ENCODE results near the gene JMJD8. TPM values are rescaled to one million over a fixed set of nuclear protein-coding genes. Genes with fewer than 3 reads are reported as not detected.
A peak's percentile ranks its signal among the peaks of the same experiment; 100 is the strongest.

The JMJD8 gene
- total and polyA plus RNA-seq, 2 donors from 2014 or later, result 75.0 to 80.4 TPM

DNA sequence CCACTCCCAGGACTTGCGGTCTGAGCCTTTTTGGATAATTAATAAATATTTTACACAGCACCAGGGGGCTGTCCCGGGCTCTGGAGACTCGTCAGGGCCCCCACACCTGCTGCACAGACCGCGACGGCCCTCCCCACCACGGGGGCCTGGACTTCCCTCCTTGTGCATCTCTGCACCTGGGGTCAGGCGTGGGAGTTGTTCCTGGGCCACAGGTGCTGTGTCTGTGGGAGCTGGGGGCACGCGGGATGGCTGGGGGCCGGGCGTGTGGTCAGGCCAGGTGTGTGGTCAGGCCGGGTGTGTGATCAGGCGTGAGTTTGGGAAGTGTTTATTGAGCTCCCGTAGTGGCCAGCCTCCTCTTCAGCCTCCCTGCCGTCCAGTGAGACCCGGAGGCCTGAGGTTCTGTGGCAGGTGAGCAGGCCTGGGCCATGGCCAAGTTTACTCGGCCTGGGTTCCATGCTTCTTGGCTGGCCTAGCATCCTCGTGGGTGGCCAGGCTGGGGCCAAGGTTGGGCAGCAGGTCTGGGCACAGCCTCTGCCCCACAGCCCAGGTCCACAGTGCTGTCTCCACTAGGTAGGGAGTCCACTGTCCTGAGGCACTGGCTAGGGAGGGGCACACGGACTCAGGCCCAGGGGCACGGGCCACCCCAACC lies 5.8 kb downstream of the JMJD8 start:
- H3K4me3 ChIP-seq (ENCODE audit: low read length in 3 of 3), result no peak overlapping the region
- TF ChIP-seq, protein P1, sequence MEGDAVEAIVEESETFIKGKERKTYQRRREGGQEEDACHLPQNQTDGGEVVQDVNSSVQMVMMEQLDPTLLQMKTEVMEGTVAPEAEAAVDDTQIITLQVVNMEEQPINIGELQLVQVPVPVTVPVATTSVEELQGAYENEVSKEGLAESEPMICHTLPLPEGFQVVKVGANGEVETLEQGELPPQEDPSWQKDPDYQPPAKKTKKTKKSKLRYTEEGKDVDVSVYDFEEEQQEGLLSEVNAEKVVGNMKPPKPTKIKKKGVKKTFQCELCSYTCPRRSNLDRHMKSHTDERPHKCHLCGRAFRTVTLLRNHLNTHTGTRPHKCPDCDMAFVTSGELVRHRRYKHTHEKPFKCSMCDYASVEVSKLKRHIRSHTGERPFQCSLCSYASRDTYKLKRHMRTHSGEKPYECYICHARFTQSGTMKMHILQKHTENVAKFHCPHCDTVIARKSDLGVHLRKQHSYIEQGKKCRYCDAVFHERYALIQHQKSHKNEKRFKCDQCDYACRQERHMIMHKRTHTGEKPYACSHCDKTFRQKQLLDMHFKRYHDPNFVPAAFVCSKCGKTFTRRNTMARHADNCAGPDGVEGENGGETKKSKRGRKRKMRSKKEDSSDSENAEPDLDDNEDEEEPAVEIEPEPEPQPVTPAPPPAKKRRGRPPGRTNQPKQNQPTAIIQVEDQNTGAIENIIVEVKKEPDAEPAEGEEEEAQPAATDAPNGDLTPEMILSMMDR (IDR thresholded peaks at IDR 0.05; ENCODE audit: borderline replicate concordance, extremely low read depth, insufficient read depth), result no peak
- no peak overlapping the region for H3K9ac ChIP-seq (ENCODE audit: low read length in 3 of 3)
- no peaks in the 10 kb centered on the region for H3K27me3 ChIP-seq (ENCODE audit: control insufficient read depth, insufficient read depth, low read length)
- intact Hi-C loops (cut with DNase I), result no loop called here
- no peak overlapping the region for H3K27ac ChIP-seq (ENCODE audit: low read depth in 2 of 2, low read length in 2 of 2)
- DNase-seq (peak in 1 of 5 donors; percentile 79), FAIRE-seq (no peak)
- peaks cover 0 to 35% (median 11%) of the 10 kb centered on the region in 3 donors for H3K4me1 ChIP-seq (ENCODE audit: control insufficient read depth in 2 of 3, insufficient read depth in 2 of 3, low read depth in 1 of 3, low read length in 3 of 3)
- no peaks in the 10 kb centered on the region for H3K9me3 ChIP-seq (ENCODE audit: control insufficient read depth in 2 of 3, insufficient read depth in 1 of 3, low read length in 3 of 3)
- H3K36me3 ChIP-seq (ENCODE audit: control insufficient read depth in 2 of 3, insufficient read depth in 3 of 3, low read length in 3 of 3), result peaks cover 5 to 19% (median 8%) of the 10 kb centered on the region in 3 donors

- intact Hi-C loops (cut with DNase I), result no loop called here
- H3K4me3 ChIP-seq (ENCODE audit: low read length in 3 of 3), result no peak overlapping the region
These were observed 6.6 kb downstream of the JMJD8 start for GRCh38 chr16:677316-678190.

DNA sequence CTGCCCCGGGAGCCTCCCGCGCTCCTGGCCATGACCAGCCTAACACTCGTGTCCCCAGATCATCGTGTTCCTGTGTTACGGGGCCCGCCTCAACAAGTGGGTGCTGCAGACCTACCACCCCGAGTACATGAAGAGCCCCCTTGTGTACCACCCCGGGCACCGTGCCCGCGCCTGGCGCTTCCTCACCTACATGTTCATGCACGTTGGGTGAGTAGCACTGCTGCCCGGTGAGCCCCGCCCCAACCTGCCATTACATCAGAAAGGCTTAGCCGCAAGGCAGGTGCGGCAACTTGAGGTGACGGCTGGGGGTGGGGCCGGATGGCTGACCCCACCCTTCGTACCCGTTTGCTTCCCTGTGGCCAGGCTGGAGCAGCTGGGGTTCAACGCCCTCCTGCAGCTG lies 7.2 kb downstream of the JMJD8 start:
- intact Hi-C loops (cut with DNase I), result no loop called here
- peak in 1 of 5 donors; percentile 81 for DNase-seq
- Histone ChIP-seq H3K9ac (ENCODE audit: low read length in 3 of 3) (no peak overlapping the region), H3K27me3 (ENCODE audit: control insufficient read depth, insufficient read depth, low read length) (no peaks in the 10 kb centered on the region), H3K4me3 (ENCODE audit: low read length in 3 of 3) (no peak overlapping the region), H3K4me1 (ENCODE audit: control insufficient read depth in 2 of 3, insufficient read depth in 2 of 3, low read depth in 1 of 3, low read length in 3 of 3) (peaks cover 0 to 22% (median 7%) of the 10 kb centered on the region in 3 donors), H3K27ac (ENCODE audit: low read depth in 2 of 2, low read length in 2 of 2) (no peak overlapping the region), H3K9me3 (ENCODE audit: control insufficient read depth in 2 of 3, insufficient read depth in 1 of 3, low read length in 3 of 3) (no peaks in the 10 kb centered on the region), H3K36me3 (ENCODE audit: control insufficient read depth in 2 of 3, insufficient read depth in 3 of 3, low read length in 3 of 3) (peaks cover 3 to 11% (median 6%) of the 10 kb centered on the region in 3 donors)
- FAIRE-seq, result no peak
- TF ChIP-seq, protein P1 (IDR thresholded peaks at IDR 0.05; ENCODE audit: borderline replicate concordance, extremely low read depth, insufficient read depth), result no peak

More at GRCh38 chr16:677316-678190, 6.6 kb downstream of the JMJD8 start:
- H3K36me3 ChIP-seq (ENCODE audit: control insufficient read depth in 2 of 3, insufficient read depth in 3 of 3, low read length in 3 of 3), result peaks cover 5 to 13% (median 11%) of the 10 kb centered on the region in 3 donors
- no peak overlapping the region for H3K9ac ChIP-seq (ENCODE audit: low read length in 3 of 3)
- H3K4me1 ChIP-seq (ENCODE audit: control insufficient read depth in 2 of 3, insufficient read depth in 2 of 3, low read depth in 1 of 3, low read length in 3 of 3), result peaks cover 0 to 29% (median 7%) of the 10 kb centered on the region in 3 donors
- FAIRE-seq, result no peak
- H3K27ac ChIP-seq (ENCODE audit: low read depth in 2 of 2, low read length in 2 of 2), result no peak overlapping the region
- TF ChIP-seq, protein P1 (IDR thresholded peaks at IDR 0.05; ENCODE audit: borderline replicate concordance, extremely low read depth, insufficient read depth), result no peak
- H3K27me3 ChIP-seq (ENCODE audit: control insufficient read depth, insufficient read depth, low read length), result no peaks in the 10 kb centered on the region
- peak in 1 of 5 donors; percentile 84 for DNase-seq
- no peaks in the 10 kb centered on the region for H3K9me3 ChIP-seq (ENCODE audit: control insufficient read depth in 2 of 3, insufficient read depth in 1 of 3, low read length in 3 of 3)

All from kidney (tissue), 14 donors.